Measurements from ENCODE around the gene CDPF1. TPM values are rescaled to one million over a fixed set of nuclear protein-coding genes. Genes with fewer than 3 reads are reported as not detected.

The CDPF1 gene
- total RNA-seq, 1 donor from 2014 or later, result 15.3 TPM

DNA sequence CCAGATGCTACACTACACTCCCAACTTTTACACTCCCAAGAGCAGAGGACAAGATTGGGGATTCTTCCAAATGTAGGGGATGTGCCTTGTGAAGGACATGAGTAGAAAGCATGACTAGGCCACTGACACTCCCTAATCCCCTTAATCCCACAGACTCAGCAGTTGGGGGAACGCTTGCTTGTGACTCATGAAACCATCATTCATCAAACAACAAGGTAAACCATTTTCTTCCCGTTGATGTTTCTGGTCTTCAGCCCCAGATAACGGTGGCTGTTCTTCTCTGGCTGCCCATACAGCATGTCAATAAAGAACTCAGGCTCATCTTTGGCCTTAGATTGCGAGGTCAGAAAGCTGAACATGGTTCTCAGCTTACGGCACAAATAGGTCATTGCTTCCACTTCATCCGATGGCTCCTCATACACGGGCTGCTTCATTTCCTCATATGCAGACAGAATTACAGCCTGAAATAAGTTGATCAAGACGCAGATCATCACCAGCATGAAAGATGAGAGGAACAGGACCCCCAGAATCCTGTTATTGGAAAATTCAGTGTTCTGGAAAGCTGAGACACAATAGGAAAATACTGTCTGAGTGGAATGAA lies 6.4 kb upstream of the CDPF1 start:
- DNase-seq, result no peak

DNA sequence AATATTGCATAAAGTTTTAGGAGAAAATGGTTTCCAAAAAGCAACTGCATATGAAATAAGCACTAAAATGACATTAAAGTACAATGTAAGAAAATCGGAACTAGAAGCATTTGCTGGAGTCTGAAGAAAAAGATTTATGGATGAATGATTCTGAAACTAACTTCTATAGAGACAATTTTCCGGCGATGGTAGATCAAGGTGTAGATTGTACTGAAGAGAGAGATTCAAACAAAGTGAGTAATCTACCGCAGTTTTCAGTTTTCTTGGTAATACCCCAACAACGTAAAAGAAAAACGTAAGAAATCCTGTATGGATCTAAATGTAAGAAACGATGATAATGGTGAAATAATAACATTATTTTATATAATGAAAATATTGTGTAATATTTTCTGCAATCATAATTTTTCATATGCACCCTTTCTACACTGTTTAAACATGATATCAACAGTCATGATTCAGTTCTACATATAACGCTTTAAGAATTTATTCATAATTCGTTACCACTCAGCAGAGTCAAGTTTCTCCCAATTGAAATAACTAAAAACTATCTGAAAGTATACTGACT lies 1.8 kb upstream of the CDPF1 start:
- DNase-seq, result no peak

DNA sequence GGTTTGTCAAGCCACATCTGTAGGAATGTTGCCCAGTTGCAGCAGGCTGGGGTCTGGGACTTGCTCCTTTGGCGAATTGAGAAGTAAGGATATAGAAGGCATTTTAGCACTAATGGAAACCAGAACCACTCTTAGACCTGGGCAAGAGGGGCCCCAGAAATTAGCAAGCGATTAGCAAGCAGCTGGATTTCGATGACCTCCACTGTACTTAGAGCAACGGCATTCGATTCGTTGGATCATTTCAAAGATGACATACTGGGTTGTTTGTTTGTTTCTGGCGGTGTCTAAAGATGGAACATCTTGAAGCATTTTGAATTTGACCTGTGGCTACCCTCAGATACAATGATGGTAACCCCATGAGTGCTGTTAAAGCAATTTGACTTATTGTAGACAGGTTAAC lies 1.2 kb upstream of the CDPF1 start:
- no peak for DNase-seq

DNA sequence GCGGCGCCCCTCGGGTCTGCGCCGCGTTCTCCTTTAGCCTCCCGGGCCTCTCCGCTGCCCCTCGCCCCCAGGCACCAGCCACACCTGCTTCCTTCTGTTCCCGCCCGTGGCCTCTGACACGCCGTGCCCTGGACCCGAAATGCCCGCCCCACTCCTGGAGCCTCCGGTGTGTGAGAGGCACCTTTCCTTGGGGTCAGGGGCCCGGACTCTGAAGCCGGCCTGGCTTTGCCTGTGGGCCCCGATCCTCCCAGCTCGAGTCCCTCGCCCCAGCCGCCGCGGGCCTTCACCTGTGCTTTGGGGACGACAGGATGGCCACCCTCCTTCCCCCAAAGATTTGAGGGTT lies 661 bp upstream of the CDPF1 start:
- DNase-seq, result no peak

DNA sequence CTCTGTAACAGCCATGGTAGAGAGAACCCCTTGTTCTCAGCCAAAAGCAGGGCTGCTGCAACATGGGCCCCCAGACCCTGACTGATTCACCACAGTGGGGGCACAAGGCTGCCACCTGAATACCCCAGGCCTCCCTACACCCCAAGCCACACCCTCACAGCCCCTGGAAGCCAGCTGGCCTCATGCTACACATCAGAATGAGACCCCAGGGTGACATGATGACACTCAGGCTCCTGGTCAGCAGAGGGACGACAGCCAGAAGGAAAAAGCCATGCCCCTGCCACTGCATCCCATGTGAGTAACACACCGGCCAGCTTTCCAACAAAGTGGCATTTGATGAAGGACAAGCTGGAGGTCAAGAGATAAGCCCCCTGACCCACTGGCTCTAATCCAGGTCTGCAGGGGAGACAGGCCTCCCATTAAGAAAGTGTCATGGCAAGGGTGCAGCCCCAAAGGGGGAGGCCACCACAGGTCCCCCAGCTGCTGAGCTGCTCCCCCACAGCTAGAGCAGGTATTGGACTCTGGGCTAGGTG lies 2.6 kb downstream of the CDPF1 start:
- no peak for DNase-seq

DNA sequence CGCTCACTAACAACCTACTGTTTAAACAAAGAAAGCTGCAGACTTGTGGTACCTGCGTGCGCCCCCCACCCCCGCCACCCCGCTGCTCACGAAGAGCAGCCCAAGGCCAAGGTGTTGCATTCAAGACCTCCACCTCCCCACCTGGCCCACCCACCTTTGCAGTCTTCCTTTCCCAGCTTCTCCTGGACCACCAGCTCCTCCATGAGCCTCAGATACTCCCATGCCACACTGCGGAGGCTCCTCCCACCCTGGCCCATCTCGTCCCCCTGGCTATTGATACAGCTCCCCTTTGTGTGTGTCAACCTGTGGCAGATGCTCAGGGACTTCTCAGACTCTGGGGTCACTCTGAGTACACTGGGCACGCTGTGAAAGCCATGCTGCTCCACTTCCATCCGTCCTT lies 3.9 kb downstream of the CDPF1 start:
- no peak for DNase-seq

DNA sequence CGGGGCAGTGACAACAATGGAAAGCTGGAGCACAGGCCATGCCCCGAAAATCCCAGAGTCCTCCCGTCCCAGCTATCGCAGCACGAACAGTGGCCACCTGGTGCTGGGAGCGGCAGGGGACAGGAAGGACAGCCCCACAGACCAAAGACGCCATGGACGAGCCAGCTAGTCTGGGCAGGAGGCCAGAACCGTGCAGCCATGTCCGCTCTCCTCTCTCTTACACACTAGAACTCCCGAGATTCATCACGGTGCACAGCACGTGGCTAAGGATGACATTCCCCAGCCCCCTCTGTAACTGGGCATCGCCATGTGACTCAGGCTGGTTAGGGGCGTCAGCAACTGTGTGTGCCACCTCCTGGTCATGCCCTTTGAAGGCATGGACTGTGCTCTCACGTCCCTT lies 4.6 kb downstream of the CDPF1 start:
- peak; percentile 17 for DNase-seq

DNA sequence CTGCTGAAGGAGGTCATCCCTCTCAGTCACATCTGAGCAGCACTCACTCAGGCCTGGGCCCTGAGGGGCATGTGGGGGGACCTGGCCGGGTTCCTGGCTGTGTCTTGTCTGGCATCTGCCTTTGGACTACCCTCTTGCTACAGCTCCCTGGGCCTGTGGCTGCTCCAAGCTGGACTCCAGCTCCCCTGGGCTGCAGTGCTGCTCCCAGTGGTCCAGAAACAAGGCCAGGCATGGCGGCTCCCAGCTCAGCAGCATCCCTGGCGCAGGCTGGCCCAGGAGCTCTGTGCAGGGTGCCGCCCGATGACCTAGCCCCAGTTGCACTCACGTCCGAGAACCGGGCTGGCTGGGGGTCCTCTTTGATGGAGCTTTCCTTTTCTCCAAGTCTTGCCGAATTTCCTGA lies 5.3 kb downstream of the CDPF1 start:
- no peak for DNase-seq

DNA sequence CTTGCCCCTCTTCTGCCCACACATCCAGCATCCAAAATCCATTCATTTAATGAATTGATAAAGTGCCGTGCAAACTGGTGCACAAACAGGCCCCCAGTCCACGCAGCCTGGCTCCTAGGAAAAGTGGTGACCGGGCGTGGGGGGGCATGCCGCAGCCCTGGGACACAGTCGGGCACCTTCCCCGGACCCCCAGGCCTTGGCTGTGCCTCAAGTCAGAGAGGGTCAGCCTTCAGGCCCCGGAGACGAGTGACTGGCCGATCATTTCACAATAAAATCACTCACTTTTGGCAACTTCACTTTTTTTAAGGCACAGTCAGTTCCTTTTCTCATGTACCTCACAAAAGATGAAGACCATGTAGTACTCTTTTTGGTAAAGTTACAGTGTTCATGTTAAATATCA lies 8.0 kb downstream of the CDPF1 start:
- DNase-seq, result no peak

DNA sequence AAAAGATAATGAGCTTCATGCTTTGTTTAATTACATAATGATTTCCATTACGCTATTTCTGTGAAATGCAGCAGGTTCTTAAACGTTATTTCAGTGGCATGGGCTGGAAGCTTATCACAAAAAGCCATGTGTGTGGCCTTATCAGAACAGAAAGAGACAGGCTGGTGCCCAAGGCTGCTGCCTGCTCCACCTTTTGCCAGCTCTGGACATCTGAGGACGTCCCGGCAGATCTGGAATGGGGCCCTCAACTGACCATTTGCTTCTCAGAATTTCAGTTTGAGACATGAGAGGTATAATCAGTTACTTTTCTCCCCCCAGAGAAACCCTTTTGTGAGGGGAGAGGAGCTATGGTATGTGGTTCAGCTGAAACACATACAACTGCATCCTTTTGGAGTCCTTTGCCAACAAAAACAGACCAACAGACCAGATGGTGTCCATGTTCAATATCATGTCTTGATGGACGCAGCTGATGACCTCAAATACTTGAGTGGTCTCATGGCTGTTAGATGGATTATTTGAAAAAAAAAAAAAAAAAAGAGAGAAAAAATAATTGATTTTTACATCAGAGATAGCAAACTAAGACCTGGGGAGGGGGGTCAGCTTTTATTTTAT lies 8.6 kb downstream of the CDPF1 start:
- DNase-seq, result no peak

DNA sequence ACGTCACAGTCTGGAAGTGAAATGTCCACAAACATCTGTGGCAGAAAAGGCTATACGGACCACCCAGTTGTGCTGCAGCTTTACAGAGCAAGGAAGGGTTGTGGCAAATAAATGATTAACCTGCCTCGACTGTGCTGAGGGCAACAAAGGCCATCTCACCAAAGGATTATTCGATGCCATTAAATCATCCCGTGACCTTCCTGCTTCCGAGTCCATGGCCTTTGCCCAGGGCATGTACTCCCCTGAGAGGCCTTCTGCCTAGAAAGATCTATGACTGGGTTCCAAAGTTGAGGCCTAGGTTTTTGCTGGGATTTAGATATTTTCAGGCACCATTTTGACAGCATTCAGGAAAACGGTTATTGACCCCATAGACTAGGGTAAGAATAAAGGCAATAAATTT lies 9.2 kb downstream of the CDPF1 start:
- no peak for DNase-seq

DNA sequence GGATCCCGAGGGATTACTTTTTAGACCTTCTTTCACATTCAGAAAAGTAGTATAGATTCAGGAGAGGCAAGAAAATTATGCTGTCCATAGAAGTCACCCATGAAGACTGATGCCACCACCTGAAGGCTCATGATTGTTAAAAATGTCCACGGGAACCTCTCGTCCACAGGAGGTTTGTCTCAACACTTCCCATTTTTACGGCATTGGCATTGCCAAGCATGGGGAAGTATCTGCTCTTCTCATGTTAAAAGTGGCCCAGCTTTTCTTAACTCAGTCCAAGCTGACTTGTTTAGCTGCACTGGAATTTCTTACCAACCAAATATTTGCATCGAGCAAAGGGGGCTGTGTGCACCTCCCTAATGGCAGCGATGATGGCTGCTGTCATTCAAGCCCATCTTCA lies 9.6 kb downstream of the CDPF1 start:
- no peak for DNase-seq

DNA sequence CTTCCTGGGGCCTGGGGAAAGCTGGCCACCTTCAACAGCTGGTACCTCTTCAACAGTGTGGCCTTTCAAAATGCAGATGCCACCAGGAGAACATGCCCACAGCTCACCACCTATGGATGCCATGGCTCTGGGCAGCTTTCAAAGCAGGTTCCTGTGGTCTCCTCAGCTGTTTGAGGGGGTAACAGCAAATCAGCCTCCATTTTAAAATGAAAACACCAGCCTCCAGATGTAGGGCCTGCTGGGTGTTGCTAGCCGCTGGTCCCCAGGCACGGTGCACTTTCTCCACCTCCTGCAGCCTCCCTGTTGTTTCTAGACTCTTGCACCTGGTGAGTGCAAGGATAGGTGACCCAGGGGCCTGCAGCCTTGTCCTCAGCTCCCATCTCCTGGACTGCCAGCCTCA lies 10.0 kb downstream of the CDPF1 start:
- DNase-seq, result no peak

DNA sequence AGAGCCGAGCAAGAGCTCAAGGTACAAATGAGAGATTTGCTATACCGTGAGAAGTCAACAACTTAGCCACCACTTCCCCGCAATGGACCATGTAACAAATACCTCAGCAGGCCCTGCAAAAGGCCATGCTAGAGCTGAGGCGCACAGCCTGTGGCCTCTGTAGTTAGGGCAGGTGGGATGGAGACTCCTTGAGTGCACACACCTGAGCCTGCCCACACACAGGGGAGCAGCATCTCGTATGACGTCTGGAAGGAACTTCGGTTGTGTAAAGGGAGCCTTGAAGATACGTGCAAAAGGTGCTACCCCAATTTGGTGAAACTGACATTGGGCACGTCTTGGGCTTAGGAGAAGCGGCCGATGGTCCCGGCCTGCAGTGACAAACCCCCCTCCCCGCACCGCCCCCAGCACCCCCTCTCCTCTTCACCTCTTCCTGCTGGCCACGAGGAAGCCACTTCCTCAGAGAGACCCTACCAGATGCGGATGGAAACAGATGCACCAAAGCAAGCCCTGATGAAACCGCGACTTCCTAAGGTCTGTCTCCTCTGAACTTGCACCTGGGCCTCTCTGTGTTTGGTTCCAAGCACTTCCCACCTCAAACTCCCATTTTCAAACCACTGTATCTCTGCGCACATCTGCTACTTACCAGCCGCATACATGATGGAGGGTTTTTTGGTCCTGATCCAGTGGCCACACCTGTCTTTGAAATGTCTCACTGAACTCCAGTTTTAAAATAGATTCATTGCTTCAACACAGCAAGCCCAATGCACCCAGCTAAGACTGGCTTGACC lies 10.6 kb downstream of the CDPF1 start:
- no peak for DNase-seq

DNA sequence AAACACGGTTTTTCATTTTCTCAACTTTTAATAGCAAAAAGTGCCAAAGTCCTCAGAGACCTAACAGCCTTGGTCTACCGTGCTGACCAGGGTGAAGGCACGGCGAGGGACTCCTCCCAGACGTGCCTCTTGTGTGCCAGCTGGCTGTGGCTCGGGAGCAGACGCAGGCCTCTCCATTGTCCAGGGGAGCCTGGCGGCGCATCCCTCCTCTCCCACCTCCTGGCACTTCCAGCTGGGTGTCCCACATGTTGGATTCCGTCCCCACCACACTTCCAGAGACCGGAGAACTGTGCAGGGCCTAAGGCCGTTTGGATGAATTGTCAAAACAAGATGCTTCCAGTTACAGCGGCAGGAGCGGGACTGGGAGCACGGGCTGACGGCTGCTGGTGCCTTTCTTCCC lies 11.6 kb downstream of the CDPF1 start:
- DNase-seq, result peak; percentile 35

DNA sequence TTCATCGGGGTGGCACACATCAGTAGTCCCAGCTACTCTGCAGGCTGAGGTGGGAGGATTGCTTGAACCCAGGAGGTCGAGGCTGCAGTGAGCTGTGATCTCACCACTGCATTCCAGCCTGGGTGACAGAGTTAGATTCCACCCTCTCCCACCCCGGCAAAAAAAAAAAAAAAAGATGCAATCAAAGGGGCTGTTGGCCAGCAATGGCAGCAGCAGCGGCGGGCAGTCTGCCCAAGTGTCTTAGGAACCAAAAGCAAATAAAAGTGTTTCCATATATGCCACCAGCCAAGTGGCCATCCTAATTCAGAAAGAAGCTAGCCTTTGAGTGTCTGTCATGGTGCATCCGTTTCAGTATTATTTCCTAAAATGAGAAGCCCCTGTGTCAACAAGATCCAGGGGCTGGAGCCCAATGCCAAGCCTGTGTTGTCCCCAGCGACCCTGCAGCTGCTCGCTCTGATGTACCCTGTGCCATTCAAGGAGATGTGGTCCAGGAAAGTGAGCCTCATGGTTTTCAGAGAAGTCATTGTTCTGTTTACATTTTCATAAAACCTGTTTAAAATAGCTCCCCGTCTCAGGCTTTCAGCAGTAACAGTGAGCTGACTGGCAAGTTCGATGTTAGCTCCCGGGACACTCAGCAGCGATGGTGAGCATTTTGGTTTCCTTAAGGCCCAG lies 12.5 kb downstream of the CDPF1 start:
- no peak for DNase-seq

DNA sequence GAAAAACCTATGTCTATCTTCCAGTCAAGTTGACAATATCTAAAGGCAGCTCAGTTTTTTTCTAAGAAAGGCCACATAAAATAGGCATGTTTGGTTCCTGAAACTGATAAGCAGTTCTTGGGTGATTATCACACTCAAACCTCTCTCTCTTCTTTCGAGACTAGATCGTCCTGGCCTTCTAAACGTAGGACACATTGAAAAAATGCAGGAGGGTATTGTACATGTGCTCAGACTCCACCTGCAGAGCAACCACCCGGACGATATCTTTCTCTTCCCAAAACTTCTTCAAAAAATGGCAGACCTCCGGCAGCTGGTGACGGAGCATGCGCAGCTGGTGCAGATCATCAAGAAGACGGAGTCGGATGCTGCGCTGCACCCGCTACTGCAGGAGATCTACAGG lies 15.1 kb downstream of the CDPF1 start:
- DNase-seq, result no peak

DNA sequence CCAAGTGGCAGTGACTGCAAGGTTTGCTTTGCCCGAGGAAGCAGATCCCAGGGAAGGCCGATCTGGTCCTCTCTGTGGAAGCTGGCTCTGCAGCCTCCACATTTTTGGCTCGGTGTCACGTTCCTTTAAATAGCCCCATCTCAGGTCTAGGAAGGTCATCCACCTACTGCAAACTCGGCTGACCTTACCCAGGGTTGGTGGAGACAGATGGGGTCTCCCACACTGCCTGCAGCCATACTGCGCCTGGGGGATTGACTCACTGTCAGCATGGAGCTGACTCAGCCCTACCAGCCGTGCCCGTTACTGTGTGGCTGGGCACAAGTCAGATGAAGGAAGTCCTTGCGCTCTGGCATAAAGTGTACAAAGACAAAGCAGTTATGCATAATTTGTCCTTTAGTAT lies 16.9 kb downstream of the CDPF1 start:
- DNase-seq, result peak; percentile 70

DNA sequence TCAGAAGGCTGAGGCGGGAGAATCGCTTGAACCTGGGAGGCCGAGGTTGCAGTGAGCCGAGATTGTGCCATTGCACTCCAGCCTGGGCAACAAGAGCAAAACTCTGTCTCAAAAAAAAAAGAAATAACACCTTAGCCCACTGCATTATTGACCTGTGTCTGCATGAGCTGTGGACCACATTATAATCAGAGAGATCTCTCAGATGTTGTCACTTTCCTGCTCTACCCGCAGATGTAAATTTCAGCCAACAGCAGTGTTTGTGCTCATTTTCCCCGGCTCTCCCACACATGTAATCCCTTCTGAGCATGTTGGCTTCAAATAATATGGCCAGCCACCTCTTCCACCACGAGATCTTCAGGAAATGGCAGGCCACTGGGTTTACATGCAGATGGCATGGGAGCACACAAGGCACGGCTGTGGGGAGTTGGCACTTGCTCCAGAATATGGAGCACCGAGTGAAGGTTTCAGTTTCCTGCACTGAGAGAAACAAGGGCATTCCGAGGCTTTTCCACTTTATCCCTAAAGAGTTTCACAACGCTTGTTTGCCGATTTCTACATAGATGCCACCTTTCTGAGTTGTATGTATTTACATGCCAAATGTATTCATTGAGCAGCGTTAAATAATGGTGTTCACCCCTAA lies 19.7 kb downstream of the CDPF1 start:
- DNase-seq, result no peak

DNA sequence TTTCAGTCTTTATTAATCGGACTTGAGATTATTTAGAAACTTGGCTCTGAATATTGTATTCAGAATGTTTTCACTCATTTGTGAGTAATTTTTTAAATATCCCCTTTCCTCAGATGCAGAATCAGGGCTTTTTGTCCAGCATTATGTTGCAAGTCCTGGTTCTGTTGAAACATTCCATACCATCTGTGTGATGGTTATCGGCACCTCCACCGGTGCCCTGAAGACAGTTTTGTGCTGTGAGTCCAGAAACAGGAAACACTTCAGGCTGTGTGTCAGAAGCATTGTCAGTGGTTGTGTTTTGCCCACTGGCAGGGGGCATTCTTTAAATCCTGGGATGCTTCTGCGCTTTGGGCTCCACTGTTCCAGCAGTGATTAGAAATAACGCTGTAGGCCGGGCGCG lies 20.4 kb downstream of the CDPF1 start:
- no peak for DNase-seq

DNA sequence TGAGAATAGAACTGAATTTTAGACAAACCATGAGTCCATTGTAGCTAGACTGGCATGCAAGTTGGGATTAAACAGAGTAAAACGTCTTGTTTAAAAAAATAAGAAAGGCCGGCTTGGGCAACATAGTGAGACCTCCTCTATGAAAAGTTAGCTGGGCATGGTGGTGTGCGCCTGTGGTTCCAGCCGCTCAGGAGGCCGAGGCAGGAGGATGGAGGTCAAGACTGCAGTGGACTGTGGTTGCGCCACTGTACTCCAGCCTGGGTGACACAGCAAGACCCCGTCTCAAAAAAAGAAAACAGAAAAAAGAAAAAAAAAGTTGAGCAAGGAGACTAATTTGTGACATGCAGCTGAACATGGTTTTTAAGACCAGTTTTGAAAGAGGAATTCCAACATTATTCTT lies 23.5 kb downstream of the CDPF1 start:
- no peak for DNase-seq

DNA sequence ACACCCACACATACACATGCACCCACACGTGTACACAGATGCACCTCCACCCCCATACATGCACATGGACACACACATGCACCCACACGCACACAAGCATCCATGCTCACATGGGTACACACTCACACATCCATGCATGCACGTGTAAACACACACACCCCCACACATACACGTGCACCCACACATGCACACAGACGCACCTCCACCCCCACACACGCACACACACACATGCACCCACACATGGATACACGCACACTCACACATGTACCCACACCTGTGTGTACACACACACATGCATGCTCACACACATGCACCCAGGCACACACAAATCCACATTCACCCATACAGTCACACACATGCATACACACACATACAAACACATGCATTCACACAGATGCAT lies 24.5 kb downstream of the CDPF1 start:
- no peak for DNase-seq
